ENCODE data around the gene ASPA. TPM values are rescaled to one million over a fixed set of nuclear protein-coding genes. Genes with fewer than 3 reads are reported as not detected.
"Not testable (repeated sequence)": the region's sequence is repeated elsewhere in the genome, so short reads cannot be mapped to it uniquely, and the experiment has no call there.

The ASPA gene
- total and polyA plus RNA-seq, 2 experiments from 2014 or later, result 0.08 to 0.27 TPM

DNA sequence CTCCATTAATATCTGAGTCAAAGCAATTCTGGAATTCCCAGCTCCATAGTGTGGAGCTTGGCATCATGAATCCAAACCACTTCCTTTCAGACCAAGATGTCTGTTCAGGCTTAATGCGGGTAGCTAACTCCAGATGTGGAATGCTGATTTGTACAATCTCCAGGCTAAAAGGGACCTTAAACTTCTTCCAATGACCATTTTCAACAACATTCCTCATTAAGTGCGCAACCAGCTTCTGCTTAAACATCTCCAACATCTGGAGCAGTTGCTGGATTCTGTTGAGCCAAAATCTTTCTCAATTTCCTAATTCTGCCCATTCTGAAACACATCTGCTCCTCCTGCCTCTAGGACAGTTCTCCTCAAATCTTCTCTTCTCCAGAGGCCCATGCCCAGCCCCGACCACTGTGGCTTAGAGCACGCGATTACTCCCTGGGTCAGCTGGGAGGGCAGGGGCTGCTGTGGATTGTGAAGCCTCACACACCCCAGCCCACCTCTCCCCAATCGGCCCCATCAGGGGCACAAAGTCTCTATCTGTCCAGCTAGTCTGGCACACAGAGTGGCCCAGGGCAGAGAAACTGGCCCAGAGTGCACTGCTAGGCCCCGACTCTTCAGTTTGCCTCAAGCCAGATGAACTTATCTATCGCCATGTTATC, 36.2 kb downstream of the ASPA start:
- Histone ChIP-seq H3K4me1 (ENCODE audit: insufficient read depth) (no peaks in the 10 kb centered on the region), H4K20me1 (ENCODE audit: insufficient read depth, poor library complexity, severe bottlenecking) (no peaks in the 10 kb centered on the region), H3K4me3 (no peak overlapping the region), H3K4me2 (no peak overlapping the region), H3K9me3 (ENCODE audit: low read depth) (no peaks in the 10 kb centered on the region), H3K9me2 (replicated peaks; ENCODE audit: insufficient read depth) (no peaks in the 10 kb centered on the region), H3K27ac (no peak overlapping the region), H3K79me2 (no peaks in the 10 kb centered on the region), H3K27me3 (no peaks in the 10 kb centered on the region), H3K36me3 (replicated peaks; ENCODE audit: insufficient read depth, low read depth) (no peaks in the 10 kb centered on the region), H2AFZ (no peak overlapping the region)
- no peak for DNase-seq (ENCODE audit: low spot score)
- WGBS (ENCODE audit: low lambda C conversion rate, missing lambda C conversion rate), result 75% methylated on average over 8 of the region's 8 CpGs
- TF ChIP-seq, protein P1, sequence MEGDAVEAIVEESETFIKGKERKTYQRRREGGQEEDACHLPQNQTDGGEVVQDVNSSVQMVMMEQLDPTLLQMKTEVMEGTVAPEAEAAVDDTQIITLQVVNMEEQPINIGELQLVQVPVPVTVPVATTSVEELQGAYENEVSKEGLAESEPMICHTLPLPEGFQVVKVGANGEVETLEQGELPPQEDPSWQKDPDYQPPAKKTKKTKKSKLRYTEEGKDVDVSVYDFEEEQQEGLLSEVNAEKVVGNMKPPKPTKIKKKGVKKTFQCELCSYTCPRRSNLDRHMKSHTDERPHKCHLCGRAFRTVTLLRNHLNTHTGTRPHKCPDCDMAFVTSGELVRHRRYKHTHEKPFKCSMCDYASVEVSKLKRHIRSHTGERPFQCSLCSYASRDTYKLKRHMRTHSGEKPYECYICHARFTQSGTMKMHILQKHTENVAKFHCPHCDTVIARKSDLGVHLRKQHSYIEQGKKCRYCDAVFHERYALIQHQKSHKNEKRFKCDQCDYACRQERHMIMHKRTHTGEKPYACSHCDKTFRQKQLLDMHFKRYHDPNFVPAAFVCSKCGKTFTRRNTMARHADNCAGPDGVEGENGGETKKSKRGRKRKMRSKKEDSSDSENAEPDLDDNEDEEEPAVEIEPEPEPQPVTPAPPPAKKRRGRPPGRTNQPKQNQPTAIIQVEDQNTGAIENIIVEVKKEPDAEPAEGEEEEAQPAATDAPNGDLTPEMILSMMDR (IDR thresholded peaks at IDR 0.05; ENCODE audit: poor library complexity), result no peak
- no peak for TF ChIP-seq EZH2 (IDR thresholded peaks at IDR 0.05; ENCODE audit: borderline replicate concordance)
- TF ChIP-seq EZH2phosphoT487 (IDR thresholded peaks at IDR 0.05; ENCODE audit: low read depth, severe bottlenecking, unreplicated experiment), result no peak

DNA sequence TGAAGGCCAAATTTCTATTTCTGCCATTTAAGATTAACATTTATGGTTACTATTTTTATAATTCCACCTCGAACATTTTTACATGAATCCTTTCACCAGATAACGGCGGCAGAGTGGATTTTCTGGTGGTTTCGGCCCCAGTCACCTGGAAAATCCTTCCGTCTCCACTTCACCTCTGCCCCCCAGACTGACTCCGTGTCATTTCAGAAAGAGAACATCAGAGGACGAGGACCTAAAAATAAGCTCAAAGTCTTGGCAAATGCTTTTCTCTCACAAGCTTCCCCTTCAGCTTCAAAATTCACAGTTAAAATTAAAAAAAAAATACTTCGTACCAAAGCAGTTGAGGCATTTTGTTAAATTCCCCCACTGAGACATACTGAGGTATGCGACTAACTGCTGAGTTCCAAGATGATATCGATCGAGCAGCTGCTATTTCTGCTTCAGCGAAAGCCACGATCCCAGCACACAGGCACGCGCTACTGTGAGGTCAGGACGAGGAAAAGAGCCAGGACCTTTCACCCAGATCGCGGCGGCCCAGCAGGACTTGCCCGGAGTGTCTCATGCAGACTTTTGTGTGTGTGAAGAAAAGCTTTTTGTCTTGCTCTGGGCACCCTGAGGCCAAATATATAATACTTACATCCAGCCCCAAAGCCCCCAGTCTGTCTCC, 36.8 kb downstream of the ASPA start:
- no peaks in the 10 kb centered on the region for H3K79me2 ChIP-seq
- WGBS (ENCODE audit: low lambda C conversion rate, missing lambda C conversion rate), result 63% methylated on average over 20 of the region's 20 CpGs
- H3K9me3 ChIP-seq (ENCODE audit: low read depth), result no peaks in the 10 kb centered on the region
- TF ChIP-seq, protein P1 (IDR thresholded peaks at IDR 0.05; ENCODE audit: poor library complexity), result no peak
- no peaks in the 10 kb centered on the region for H3K27me3 ChIP-seq
- H3K4me3 ChIP-seq, result no peak overlapping the region
- no peaks in the 10 kb centered on the region for H3K4me1 ChIP-seq (ENCODE audit: insufficient read depth)
- no peak overlapping the region for H3K27ac ChIP-seq
- no peaks in the 10 kb centered on the region for H3K36me3 ChIP-seq (replicated peaks; ENCODE audit: insufficient read depth, low read depth)
- H2AFZ ChIP-seq, result no peak overlapping the region
- no peak for DNase-seq (ENCODE audit: low spot score)
- H3K4me2 ChIP-seq, result no peak overlapping the region
- no peaks in the 10 kb centered on the region for H3K9me2 ChIP-seq (replicated peaks; ENCODE audit: insufficient read depth)
- H4K20me1 ChIP-seq (ENCODE audit: insufficient read depth, poor library complexity, severe bottlenecking), result no peaks in the 10 kb centered on the region

DNA sequence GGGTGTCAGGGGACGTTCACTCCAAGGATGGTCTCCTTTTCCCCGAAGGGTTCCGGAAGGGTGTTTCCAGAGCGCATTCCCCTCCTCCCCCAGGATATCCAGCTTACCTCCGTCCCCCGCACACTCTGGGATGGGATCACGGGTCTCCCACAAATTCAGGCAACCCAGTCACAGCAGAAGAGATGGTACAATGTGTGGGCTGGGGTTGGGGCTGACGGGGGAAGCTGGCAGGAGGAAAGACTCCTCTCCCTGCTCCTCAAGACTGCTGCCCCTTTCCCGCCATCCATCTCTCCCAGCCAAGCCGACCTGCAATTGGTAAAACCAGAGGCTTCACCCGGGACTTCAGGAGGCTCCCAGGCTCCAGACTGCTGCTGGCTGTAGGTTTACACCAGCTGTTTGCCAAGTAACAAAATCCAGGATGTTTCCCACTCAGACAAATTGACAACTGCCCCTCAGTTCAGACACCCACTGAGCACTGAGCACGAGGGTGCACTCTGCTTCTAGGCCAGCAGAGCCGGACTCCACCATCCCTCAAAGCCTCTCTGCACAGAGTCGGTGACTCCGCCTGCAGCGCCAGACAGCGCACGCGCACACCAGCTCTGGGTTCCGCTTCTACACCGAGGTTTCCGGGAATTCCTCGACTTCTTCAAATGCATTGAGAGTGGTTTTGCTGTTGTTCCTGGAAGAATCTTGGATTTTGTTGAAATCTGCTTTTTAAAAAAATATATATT, 37.7 kb downstream of the ASPA start:
- TF ChIP-seq, protein P1 (IDR thresholded peaks at IDR 0.05; ENCODE audit: poor library complexity), result no peak
- TF ChIP-seq EZH2 (IDR thresholded peaks at IDR 0.05; ENCODE audit: borderline replicate concordance), result no peak
- no peak for TF ChIP-seq EZH2phosphoT487 (IDR thresholded peaks at IDR 0.05; ENCODE audit: low read depth, severe bottlenecking, unreplicated experiment)
- no peak for DNase-seq (ENCODE audit: low spot score)
- Histone ChIP-seq H3K4me3 (no peak overlapping the region), H3K27ac (no peak overlapping the region), H4K20me1 (ENCODE audit: insufficient read depth, poor library complexity, severe bottlenecking) (no peaks in the 10 kb centered on the region), H3K36me3 (replicated peaks; ENCODE audit: insufficient read depth, low read depth) (no peaks in the 10 kb centered on the region), H3K27me3 (no peaks in the 10 kb centered on the region), H3K4me1 (ENCODE audit: insufficient read depth) (no peaks in the 10 kb centered on the region), H2AFZ (no peak overlapping the region), H3K9me2 (replicated peaks; ENCODE audit: insufficient read depth) (no peaks in the 10 kb centered on the region), H3K9me3 (ENCODE audit: low read depth) (no peaks in the 10 kb centered on the region), H3K79me2 (no peaks in the 10 kb centered on the region), H3K4me2 (no peak overlapping the region)
- 91% methylated on average over 23 of the region's 23 CpGs for WGBS (ENCODE audit: low lambda C conversion rate, missing lambda C conversion rate)

DNA sequence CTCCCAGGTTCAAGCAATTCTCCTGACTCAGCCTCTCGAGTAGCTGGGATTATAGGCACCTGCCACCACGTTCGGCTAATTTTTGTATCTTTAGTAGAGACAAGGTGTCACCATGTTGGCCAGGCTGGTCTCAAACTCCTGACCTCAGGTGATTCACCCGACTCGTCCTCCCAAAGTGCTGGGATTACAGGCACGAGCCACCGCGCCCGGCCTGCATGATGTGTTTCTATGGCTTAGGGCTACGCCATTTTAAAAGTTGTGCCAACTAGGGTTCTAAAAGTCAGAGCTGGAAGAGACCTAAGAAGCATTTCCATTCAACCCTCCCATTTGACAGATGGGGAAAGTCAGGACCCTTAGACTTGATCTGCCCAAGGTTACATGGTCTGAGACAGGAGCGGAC, 38.4 kb downstream of the ASPA start:
- H3K27ac ChIP-seq; H3K9me2 ChIP-seq (replicated peaks; ENCODE audit: insufficient read depth); H3K79me2 ChIP-seq; H2AFZ ChIP-seq; H3K27me3 ChIP-seq; H3K4me1 ChIP-seq (ENCODE audit: insufficient read depth); H3K4me2 ChIP-seq; H3K4me3 ChIP-seq; DNase-seq (ENCODE audit: low spot score); H3K36me3 ChIP-seq (replicated peaks; ENCODE audit: insufficient read depth, low read depth); H4K20me1 ChIP-seq (ENCODE audit: insufficient read depth, poor library complexity, severe bottlenecking); H3K9me3 ChIP-seq (ENCODE audit: low read depth): not testable (repeated sequence)
- 97% methylated on average over 11 of the region's 11 CpGs for WGBS (ENCODE audit: low lambda C conversion rate, missing lambda C conversion rate)
